Spinal cord (tissue), 10 donors: ENCODE data around the gene LSM7. TPM values are rescaled to one million over a fixed set of nuclear protein-coding genes. Genes with fewer than 3 reads are reported as not detected.

Experiments
- DNase-seq, 6 donors: peaks; one replicate each; pipeline versions ENCODE4 v3.0.0 to v3.0.0-alpha.2; 2013 to 2015; ENCODE audit warnings: low spot score in 6 of 6, low read depth in 4 of 6
- H3K27ac ChIP-seq: one replicate; pipeline ENCODE4 v1.5.1; 2013; ENCODE audit warnings: low read depth, low read length, control low read depth
- H3K27me3 ChIP-seq: one replicate; pipeline ENCODE4 v1.6.1; 2013; ENCODE audit warnings: low read length; ENCODE audit not compliant: control insufficient read depth, insufficient read depth
- H3K36me3 ChIP-seq: one replicate; pipeline ENCODE4 v1.6.1; 2013; ENCODE audit warnings: low read length; ENCODE audit not compliant: control insufficient read depth, insufficient read depth
- H3K4me1 ChIP-seq: one replicate; pipeline ENCODE4 v1.6.1; 2013; ENCODE audit warnings: low read length; ENCODE audit not compliant: control insufficient read depth, insufficient read depth
- H3K4me3 ChIP-seq: one replicate; pipeline ENCODE4 v1.5.1; 2013; ENCODE audit warnings: low read depth, low read length, control low read depth
- H3K9me3 ChIP-seq: one replicate; pipeline ENCODE4 v1.6.1; 2013; ENCODE audit warnings: low read length; ENCODE audit not compliant: control insufficient read depth, insufficient read depth
- WGBS: methylation state at CpG from one replicate; pipeline ENCODE4 v1.1.5; 2013; ENCODE audit warnings: missing lambda C conversion rate; ENCODE audit not compliant: insufficient coverage; 5-methylcytosine and 5-hydroxymethylcytosine counted together
- polyA plus RNA-seq, 2 donors: library from polyadenylated mRNA; unstranded; fragments of 120-200 nt; gene quantifications; one replicate each; pipeline ENCODE4 v1.2.1, GENCODE V29; 2013; ENCODE audit not compliant: insufficient read length in 2 of 2
- total RNA-seq, 2 donors: library from RNA; depleted of rRNA in 1 of 2; stranded (reverse); fragments of 120-200 nt in 1 of 2; fragments of >200 nt in 1 of 2; gene quantifications; one replicate each; pipeline versions ENCODE4 v1.2.3 to v1.2.4, GENCODE V29; 2013 to 2014
- donor health status: healthy.

Gene LSM7
- total and polyA plus RNA-seq, 4 donors = 48.2 to 165 (median 139) TPM

DNA sequence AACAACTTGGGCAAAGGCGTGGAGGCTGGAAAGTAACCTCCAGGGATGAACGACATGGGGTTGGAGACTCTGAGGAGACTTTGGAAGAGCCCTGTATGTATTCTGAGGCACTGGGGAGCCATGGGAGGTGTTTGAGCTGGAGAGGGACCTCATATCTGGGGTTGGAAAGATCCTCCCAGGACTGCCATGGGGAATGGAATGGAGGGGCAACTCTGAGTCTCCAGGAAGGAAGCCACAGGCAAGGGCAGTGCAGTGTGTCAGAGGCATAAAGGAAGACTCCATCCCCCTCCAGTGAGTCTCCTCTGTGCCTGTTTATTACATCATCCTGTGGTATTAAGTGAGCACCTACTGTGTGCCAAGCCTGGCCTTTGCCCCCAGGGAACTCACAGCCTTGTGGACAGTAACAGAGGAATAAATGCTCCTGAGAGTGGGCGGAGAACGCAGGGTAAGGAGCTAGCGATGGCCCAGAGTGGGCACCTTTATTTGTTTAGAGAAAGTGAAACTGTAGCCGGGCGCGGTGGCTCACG lies 54.1 kb downstream of the LSM7 start:
- WGBS = 87% methylated on average over 5 of the region's 9 CpGs
- Histone ChIP-seq H3K27me3 (no peaks in the 10 kb centered on the region), H3K4me3 (no peak overlapping the region), H3K4me1 (peaks cover 52% of the 10 kb centered on the region), H3K36me3 (peaks cover 69% of the 10 kb centered on the region), H3K27ac (peak overlapping the region; percentile 7), H3K9me3 (no peaks in the 10 kb centered on the region)
- DNase-seq = no peak

GRCh38 chr19:2273356-2274184 lies 54.8 kb downstream of the LSM7 start:
- peak overlapping the region; percentile 7 for H3K27ac ChIP-seq
- peaks cover 52% of the 10 kb centered on the region for H3K4me1 ChIP-seq
- peak in 2 of 6 donors; percentile 79 to 81 for DNase-seq
- H3K36me3 ChIP-seq = peaks cover 65% of the 10 kb centered on the region
- H3K9me3 ChIP-seq = no peaks in the 10 kb centered on the region
- no peak overlapping the region for H3K4me3 ChIP-seq
- 10% methylated on average over 45 of the region's 45 CpGs for WGBS
- no peaks in the 10 kb centered on the region for H3K27me3 ChIP-seq

Other genes starting within 250 kb of the LSM7 start
- gene MOB3A, start 232.3 kb downstream of the LSM7 start, total RNA-seq = 10 to 100 TPM; 13.3 to 15.1 TPM
- 10 to 100 TPM; 30.8 to 39.4 TPM for gene MOB3A, start 232.3 kb downstream of the LSM7 start, polyA plus RNA-seq
- 10 to 100 TPM in 1 of 2 donors, 1 to 10 TPM in 1; 7.2 to 14.9 TPM for gene IZUMO4, start 231.7 kb downstream of the LSM7 start, total RNA-seq
- 10 to 100 TPM; 17.3 to 20.3 TPM for gene IZUMO4, start 231.7 kb downstream of the LSM7 start, polyA plus RNA-seq
- 10 to 100 TPM; 65.1 to 70.6 TPM for gene AP3D1, start 177.0 kb downstream of the LSM7 start, total RNA-seq
- gene AP3D1, start 177.0 kb downstream of the LSM7 start, polyA plus RNA-seq = 100 to 1,000 TPM; 156 to 165 TPM
- gene DOT1L, start 164.7 kb downstream of the LSM7 start, total RNA-seq = 1 to 10 TPM; 5.3 to 8.2 TPM
- gene DOT1L, start 164.7 kb downstream of the LSM7 start, polyA plus RNA-seq = 10 to 100 TPM; 40.3 to 45.3 TPM
- gene PLEKHJ1, start 92.3 kb downstream of the LSM7 start, total RNA-seq = 10 to 100 TPM; 46.5 to 70.9 TPM
- 100 to 1,000 TPM in 1 of 2 donors, 10 to 100 TPM in 1; 97.5 to 106 TPM for gene PLEKHJ1, start 92.3 kb downstream of the LSM7 start, polyA plus RNA-seq
- 10 to 100 TPM; 29.2 to 32.2 TPM for gene SF3A2, start 91.8 kb downstream of the LSM7 start, total RNA-seq
- 10 to 100 TPM; 80.5 to 97.8 TPM for gene SF3A2, start 91.8 kb downstream of the LSM7 start, polyA plus RNA-seq
- 1 to 10 TPM; 2.8 to 3.3 TPM for gene AMH, start 79.3 kb downstream of the LSM7 start, total RNA-seq
- 10 to 100 TPM in 1 of 2 donors, 1 to 10 TPM in 1; 3.9 to 12.3 TPM for gene AMH, start 79.3 kb downstream of the LSM7 start, polyA plus RNA-seq
- under 1 TPM; 0.33 to 0.69 TPM for gene JSRP1, start 72.2 kb downstream of the LSM7 start, total RNA-seq
- under 1 TPM; 0.74 to 0.90 TPM for gene JSRP1, start 72.2 kb downstream of the LSM7 start, polyA plus RNA-seq
- under 1 TPM in 1 of 2 donors, not detected in 1; 0.20 TPM for gene PEAK3, start 46.4 kb downstream of the LSM7 start, total RNA-seq
- under 1 TPM; 0.11 to 0.16 TPM for gene PEAK3, start 46.4 kb downstream of the LSM7 start, polyA plus RNA-seq
- 1 to 10 TPM in 1 of 2 donors, under 1 TPM in 1; 0.94 to 2.9 TPM for gene LINGO3, start 20.4 kb downstream of the LSM7 start, total RNA-seq
- gene LINGO3, start 20.4 kb downstream of the LSM7 start, polyA plus RNA-seq = 1 to 10 TPM; 6.3 to 7.4 TPM
- gene SPPL2B, start 98 bp upstream of the LSM7 start, total RNA-seq = 10 to 100 TPM; 30.2 to 45.3 TPM
- gene SPPL2B, start 98 bp upstream of the LSM7 start, polyA plus RNA-seq = 100 to 1,000 TPM; 101 to 140 TPM
- under 1 TPM; 0.33 to 0.59 TPM for gene TMPRSS9, start 31.7 kb upstream of the LSM7 start, total RNA-seq
- 1 to 10 TPM; 2.1 to 3.8 TPM for gene TMPRSS9, start 31.7 kb upstream of the LSM7 start, polyA plus RNA-seq
- 10 to 100 TPM; 20.5 to 90.5 TPM for gene TIMM13, start 99.0 kb upstream of the LSM7 start, total RNA-seq
- gene TIMM13, start 99.0 kb upstream of the LSM7 start, polyA plus RNA-seq = 100 to 1,000 TPM; 121 to 122 TPM
- gene LMNB2, start 128.4 kb upstream of the LSM7 start, total RNA-seq = 10 to 100 TPM; 24.9 to 41.7 TPM
- 10 to 100 TPM; 56.8 to 57.8 TPM for gene LMNB2, start 128.4 kb upstream of the LSM7 start, polyA plus RNA-seq
- 10 to 100 TPM; 21.9 to 50.1 TPM for gene GADD45B, start 147.5 kb upstream of the LSM7 start, total RNA-seq
- gene GADD45B, start 147.5 kb upstream of the LSM7 start, polyA plus RNA-seq = 10 to 100 TPM in 1 of 2 donors, 1 to 10 TPM in 1; 5.3 to 13.6 TPM